ENCODE data around the gene ASB8.
"Not testable (repeated sequence)": the region's sequence is repeated elsewhere in the genome, so short reads cannot be mapped to it uniquely, and the experiment has no call there.

Gene ASB8

DNA sequence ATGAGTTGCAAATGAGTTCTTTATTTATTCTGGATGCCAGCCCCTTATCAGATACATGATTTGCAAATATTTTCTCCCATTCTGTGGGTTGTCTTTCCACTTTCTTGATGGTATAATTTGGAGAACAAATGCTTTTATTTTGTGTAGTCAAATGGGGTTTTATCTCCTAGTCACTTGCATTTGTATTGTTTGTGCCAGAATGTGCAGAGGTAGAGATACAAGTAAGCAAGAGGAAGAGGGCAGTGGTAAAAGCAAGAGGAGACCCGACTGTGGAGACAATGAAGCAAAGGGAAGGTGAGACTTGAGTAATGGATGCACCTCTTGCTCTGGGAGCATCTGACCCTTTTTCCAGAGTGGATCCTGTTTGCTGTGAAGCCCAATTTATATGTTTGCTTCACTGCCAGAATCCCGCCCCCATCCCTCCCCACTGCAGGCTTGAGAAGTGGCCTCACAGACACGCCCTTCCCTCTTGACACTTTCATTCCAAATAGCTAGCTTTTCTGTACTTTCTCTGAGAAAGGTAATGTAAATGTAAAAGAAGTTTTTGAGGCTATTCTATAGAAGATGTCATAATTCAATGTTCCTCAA is 38.9 kb downstream of the ASB8 start:
- no peak for DNase-seq (ENCODE audit: low spot score)
- TF ChIP-seq, protein P1, sequence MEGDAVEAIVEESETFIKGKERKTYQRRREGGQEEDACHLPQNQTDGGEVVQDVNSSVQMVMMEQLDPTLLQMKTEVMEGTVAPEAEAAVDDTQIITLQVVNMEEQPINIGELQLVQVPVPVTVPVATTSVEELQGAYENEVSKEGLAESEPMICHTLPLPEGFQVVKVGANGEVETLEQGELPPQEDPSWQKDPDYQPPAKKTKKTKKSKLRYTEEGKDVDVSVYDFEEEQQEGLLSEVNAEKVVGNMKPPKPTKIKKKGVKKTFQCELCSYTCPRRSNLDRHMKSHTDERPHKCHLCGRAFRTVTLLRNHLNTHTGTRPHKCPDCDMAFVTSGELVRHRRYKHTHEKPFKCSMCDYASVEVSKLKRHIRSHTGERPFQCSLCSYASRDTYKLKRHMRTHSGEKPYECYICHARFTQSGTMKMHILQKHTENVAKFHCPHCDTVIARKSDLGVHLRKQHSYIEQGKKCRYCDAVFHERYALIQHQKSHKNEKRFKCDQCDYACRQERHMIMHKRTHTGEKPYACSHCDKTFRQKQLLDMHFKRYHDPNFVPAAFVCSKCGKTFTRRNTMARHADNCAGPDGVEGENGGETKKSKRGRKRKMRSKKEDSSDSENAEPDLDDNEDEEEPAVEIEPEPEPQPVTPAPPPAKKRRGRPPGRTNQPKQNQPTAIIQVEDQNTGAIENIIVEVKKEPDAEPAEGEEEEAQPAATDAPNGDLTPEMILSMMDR (IDR thresholded peaks at IDR 0.05), result no peak
- H3K4me3 ChIP-seq, result peak overlapping the region; percentile 91
- peak overlapping the region in 1 of 2 donors; percentile 73 for H3K27ac ChIP-seq

DNA sequence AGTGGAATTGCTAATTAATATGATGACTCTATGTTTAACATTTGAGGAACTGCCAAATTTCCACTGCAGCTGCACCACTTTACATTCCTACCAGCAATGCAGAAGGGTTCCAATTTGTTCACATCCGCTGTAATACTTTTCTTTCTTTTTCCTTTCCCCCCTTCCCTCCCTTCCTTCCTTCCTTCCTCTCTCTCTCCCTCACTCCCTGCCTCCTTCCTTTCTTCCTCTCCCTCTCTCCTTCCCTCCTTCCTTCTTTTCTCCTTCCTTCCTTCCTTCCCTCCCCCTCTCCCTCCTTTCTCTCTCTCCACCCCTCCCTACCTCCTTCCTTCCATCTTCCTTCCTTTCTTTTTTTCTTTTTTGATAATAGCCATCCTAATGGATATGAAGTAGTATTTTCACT is 41.4 kb downstream of the ASB8 start:
- Histone ChIP-seq H3K27ac (no peak overlapping the region), H3K4me3 (no peak overlapping the region)
- TF ChIP-seq, protein P1 (IDR thresholded peaks at IDR 0.05), result no peak
- no peak for DNase-seq (ENCODE audit: low spot score)

DNA sequence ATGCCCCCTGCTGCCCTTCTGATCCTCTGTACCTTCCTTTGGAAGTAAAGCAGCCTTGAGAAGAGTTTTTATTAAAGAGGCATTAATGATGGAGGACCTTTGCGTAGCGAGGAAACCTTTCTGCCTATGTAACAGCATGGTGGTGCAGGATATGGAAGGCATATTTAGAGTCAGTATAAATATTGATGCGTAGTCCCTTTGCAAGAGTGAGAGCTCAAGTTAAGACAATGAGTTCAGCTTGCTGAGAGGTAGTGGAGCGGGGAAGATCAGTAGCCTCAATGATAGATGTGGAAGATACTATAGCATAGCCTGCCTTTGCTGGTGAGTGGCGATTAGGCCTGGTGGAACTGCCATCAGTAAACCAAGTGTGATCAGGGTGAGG is 46.0 kb downstream of the ASB8 start:
- not testable (repeated sequence) for DNase-seq (ENCODE audit: low spot score); H3K27ac ChIP-seq

DNA sequence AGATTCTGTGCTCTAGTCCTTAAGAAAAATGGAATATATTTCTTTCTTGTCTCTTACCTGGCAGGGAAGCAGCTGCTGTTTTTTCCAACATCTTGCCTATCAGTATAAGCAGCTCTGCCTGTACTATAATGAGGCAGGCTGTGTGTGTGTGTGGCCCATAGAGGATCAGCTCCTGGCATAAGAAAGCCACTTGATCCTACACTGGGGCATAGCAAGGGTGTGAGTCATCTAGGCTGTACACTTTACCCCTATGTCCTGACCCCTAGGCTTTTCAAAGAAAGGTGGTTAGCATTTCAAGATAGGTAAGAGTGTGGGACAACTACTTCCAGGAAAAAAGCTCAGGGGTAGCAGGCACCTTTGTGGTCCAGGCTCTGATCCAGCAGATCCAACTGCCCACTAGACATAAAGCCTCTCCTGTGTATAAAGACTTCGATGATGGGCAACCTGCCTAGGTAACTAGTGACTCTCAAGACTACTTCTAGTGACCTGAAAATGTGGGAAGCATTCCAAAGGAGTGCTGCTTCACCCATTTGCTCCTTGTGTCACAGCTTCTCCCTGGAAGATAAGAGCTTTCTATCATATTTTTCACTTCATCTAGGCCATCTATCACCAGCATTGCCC is 46.5 kb downstream of the ASB8 start:
- DNase-seq (ENCODE audit: low spot score), result no peak
- no peak overlapping the region for H3K4me3 ChIP-seq
- no peak overlapping the region for H3K27ac ChIP-seq
- TF ChIP-seq, protein P1 (IDR thresholded peaks at IDR 0.05), result no peak

More for the DNA sequence above, 46.0 kb downstream of the ASB8 start:
- not testable (repeated sequence) for H3K4me3 ChIP-seq

DNA sequence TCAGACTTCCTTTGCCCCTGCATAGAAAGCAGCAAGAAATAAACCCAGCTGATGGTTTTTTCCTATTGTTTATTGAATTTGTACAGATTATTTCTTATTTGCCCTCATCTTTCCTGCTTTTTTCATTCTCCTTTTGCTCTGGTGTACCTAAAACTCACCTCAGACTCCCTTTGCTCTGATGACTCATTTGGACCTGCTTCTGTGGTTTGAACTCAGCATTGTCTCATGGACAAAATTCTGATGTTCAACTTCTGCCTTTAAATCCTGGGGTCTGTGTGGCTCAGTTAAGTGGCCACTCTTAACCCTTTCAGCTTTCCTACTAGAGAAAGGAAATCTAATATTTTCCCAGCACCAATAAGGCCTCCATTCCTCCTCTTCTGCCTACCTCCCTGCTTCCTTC is 47.9 kb downstream of the ASB8 start:
- H3K27ac ChIP-seq, result no peak overlapping the region
- TF ChIP-seq, protein P1 (IDR thresholded peaks at IDR 0.05), result no peak
- no peak for DNase-seq (ENCODE audit: low spot score)
- H3K4me3 ChIP-seq, result no peak overlapping the region

DNA sequence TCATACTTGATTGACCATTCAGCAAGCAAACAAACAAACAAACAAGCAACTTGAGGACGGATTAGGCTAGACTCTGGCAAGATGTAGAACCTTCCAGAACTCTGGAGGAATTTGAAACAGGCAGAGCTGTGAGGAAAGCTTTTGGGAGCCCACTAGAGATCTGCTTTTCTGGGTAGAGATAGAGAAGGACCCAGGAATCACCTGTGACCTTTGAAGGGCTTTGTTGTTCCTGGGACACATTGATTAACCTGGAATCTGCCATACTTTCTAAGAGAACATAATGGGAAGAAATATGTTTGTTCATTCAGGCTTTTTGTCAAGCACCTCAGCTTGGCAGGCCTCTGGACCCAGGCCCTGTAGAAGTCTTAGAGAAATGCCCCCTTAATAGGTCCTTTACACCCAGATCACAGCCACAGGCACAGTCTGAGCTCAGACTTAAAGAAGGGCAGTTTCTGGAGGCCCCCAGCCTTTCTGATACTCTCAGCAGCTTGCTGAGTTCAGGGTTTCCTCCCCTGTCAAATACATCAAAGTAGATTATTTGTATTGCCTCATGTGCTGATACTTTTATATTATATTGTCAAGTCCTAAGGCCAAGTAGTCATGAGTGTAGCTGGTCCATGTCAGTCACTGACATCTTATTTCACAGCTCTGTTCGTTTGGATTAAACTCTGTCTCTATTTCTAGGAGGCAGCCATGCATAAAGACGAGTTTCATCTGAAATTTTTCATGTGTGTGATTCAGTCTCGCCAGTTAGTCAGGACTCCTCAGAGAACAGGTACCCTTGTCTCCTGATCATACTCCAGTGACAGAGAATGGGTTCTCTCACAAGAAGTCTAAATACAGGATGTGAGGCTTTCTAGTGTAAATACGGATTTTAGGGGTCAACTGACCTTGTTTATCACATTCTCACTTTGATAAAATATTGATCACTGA is 50.4 kb downstream of the ASB8 start:
- TF ChIP-seq, protein P1 (IDR thresholded peaks at IDR 0.05), result no peak
- H3K4me3 ChIP-seq, result peak overlapping the region; percentile 95
- peak overlapping the region in 1 of 2 donors; percentile 96 for H3K27ac ChIP-seq
- DNase-seq (ENCODE audit: low spot score), result no peak

DNA sequence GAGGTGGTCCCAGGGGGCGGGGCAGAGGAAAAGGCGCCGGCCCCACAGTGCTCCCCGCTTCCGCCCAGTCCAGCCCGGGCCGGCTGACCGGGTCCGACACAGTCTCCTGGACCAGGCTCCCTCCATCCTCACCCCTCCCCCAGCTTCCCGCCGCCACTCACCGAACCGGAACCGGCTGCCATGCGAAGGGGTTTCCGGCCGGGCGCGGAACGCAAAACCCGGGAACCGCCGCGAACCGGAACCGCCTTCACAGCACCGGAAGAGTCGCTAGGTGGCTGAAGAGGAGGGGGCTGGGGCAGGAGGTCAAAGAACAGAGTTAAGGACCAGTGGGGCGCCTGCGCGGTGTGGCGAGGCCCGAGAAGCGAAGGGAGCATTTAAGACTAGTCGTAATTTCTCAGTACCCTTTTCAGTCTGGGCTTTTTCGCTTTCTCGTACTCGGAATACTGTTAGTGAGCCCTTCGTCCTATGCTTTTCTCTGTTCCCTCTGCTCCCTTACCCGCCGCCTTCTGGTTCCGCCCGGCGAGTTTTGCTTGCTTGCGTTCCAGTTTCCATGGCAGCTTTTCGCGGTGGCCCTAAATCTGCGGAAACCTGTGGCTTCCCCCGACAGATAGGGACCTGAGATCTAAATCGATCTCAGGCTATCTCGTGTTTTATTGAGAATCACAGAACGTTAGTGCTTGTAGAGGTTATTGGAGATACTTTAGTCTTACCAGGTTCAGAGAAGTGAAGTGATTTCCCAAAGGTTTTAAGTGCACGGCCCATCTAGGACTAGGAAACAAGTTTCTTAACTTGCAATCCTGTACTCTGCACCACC is 51.2 kb downstream of the ASB8 start, which contains the start of gene SENP1:
Gene SENP1, minus strand, starts transcription at position 213 of the 814 bp plus-strand sequence. CDS start 4,607 bp downstream, outside the sequence.
- TF ChIP-seq, protein P1 (IDR thresholded peaks at IDR 0.05), result no peak
- Histone ChIP-seq H3K27ac (peak within 1 kb of the TSS; percentile 89 to 96), H3K4me3 (peak within 1 kb of the TSS; percentile 95)
- DNase-seq (ENCODE audit: low spot score), result peak; percentile 93

Measured in coronary artery (tissue), 2 donors.